Mesenchymal stem cell (in vitro differentiated cells and primary cell): Measurements from ENCODE around the gene UPP1.
"Not testable (repeated sequence)": the region's sequence is repeated elsewhere in the genome, so short reads cannot be mapped to it uniquely, and the experiment has no call there.

Source experiments
- DNase-seq: peaks from one replicate; pipeline ENCODE4 v3.0.0-alpha.2; 2013
- H2AFZ ChIP-seq: one replicate; pipeline ENCODE4 v1.6.1; 2013; ENCODE audit warnings: low read depth, mild to moderate bottlenecking, control low read depth, inconsistent platforms, low read length, moderate library complexity
- H2AK5ac ChIP-seq: 2 replicates; pipeline ENCODE4 v1.6.1; 2013; ENCODE audit warnings: low read length, moderate library complexity, mild to moderate bottlenecking, inconsistent platforms; ENCODE audit not compliant: severe bottlenecking
- H2BK120ac ChIP-seq: one replicate; pipeline ENCODE4 v1.6.1; 2013; ENCODE audit warnings: low read depth, mild to moderate bottlenecking, inconsistent platforms, low read length, moderate library complexity
- H2BK12ac ChIP-seq, 2 experiments: one replicate each; pipeline ENCODE4 v1.6.1; 2013; ENCODE audit warnings: inconsistent platforms in 2 of 2, low read length in 2 of 2, mild to moderate bottlenecking in 2 of 2, moderate library complexity in 2 of 2, control low read depth in 1 of 2
- H2BK15ac ChIP-seq: one replicate; pipeline ENCODE4 v1.6.1; 2013; ENCODE audit warnings: mild to moderate bottlenecking, low read depth, inconsistent platforms; ENCODE audit not compliant: poor library complexity, severe bottlenecking
- H2BK5ac ChIP-seq: 2 replicates; pipeline ENCODE4 v1.6.1; 2013; ENCODE audit warnings: low read depth, mild to moderate bottlenecking, low read length, control low read depth, inconsistent platforms; ENCODE audit not compliant: poor library complexity, severe bottlenecking
- H3K14ac ChIP-seq, 2 experiments: one replicate each; pipeline ENCODE4 v1.6.1; 2013; ENCODE audit warnings: inconsistent platforms in 2 of 2, low read length in 2 of 2, control low read depth in 1 of 2, mild to moderate bottlenecking in 1 of 2, moderate library complexity in 1 of 2
- H3K18ac ChIP-seq, 2 experiments: one replicate each; pipeline ENCODE4 v1.6.1; 2013; ENCODE audit warnings: inconsistent platforms in 2 of 2, low read length in 2 of 2, control low read depth in 1 of 2, low read depth in 1 of 2, mild to moderate bottlenecking in 1 of 2
- H3K23ac ChIP-seq, 2 experiments: one replicate each; pipeline ENCODE4 v1.6.1; 2013; ENCODE audit warnings: inconsistent platforms in 2 of 2, low read length in 2 of 2, mild to moderate bottlenecking in 2 of 2, moderate library complexity in 2 of 2, control low read depth in 1 of 2
- H3K27ac ChIP-seq: 2 replicates; pipeline ENCODE4 v1.5.1; 2013; ENCODE audit warnings: mild to moderate bottlenecking, moderate library complexity, low read length, control low read depth, inconsistent platforms; ENCODE audit not compliant: poor library complexity, severe bottlenecking
- H3K27me3 ChIP-seq, 2 experiments: 2 replicates each; pipeline versions ENCODE4 v1.6.1 to v1.7.0; 2013; ENCODE audit warnings: low read length in 2 of 2, mild to moderate bottlenecking in 2 of 2, moderate library complexity in 2 of 2, control low read depth in 1 of 2, inconsistent platforms in 1 of 2; ENCODE audit not compliant: control insufficient read depth in 1 of 2, insufficient read depth in 1 of 2
- H3K36me3 ChIP-seq, 2 experiments: 2 replicates each; pipeline versions ENCODE4 v1.6.1 to v1.7.0; 2013; ENCODE audit warnings: low read length in 2 of 2, control low read depth in 1 of 2, inconsistent platforms in 1 of 2, low read depth in 1 of 2, mild to moderate bottlenecking in 1 of 2; ENCODE audit not compliant: insufficient read depth in 2 of 2, control insufficient read depth in 1 of 2
- H3K4ac ChIP-seq, 2 experiments: one replicate each; pipeline ENCODE4 v1.6.1; 2013; ENCODE audit warnings: inconsistent platforms in 2 of 2, low read length in 2 of 2, mild to moderate bottlenecking in 2 of 2, moderate library complexity in 2 of 2, control low read depth in 1 of 2, low read depth in 1 of 2
- H3K4me1 ChIP-seq: 2 replicates; pipeline ENCODE4 v1.6.1; 2013; ENCODE audit warnings: low read depth, low read length, control low read depth; ENCODE audit not compliant: control insufficient read depth, insufficient read depth
- H3K4me2 ChIP-seq: 2 replicates; pipeline ENCODE4 v1.6.1; 2013; ENCODE audit warnings: low read length, mild to moderate bottlenecking, inconsistent platforms; ENCODE audit not compliant: poor library complexity, severe bottlenecking
- H3K4me3 ChIP-seq, 2 experiments: 2 replicates each; pipeline versions ENCODE4 v1.5.1 to v1.7.0; 2013; ENCODE audit warnings: low read length in 2 of 2, mild to moderate bottlenecking in 2 of 2, control low read depth in 1 of 2, low read depth in 1 of 2; ENCODE audit not compliant: insufficient read depth in 1 of 2
- H3K79me1 ChIP-seq: replicated peaks from 2 replicates; pipeline ENCODE4 v1.6.1; 2013; ENCODE audit warnings: mild to moderate bottlenecking, control low read depth, low read length, inconsistent platforms; ENCODE audit not compliant: poor library complexity, severe bottlenecking
- H3K9ac ChIP-seq: 2 replicates; pipeline ENCODE4 v1.7.0; 2013; ENCODE audit warnings: mild to moderate bottlenecking, low read length, moderate library complexity
- H3K9me3 ChIP-seq: 2 replicates; pipeline ENCODE4 v1.7.0; 2013; ENCODE audit warnings: mild to moderate bottlenecking, low read length; ENCODE audit not compliant: control insufficient read depth
- H4K8ac ChIP-seq: one replicate; pipeline ENCODE4 v1.6.1; 2013; ENCODE audit warnings: inconsistent platforms, mild to moderate bottlenecking, low read length, moderate library complexity
- H4K91ac ChIP-seq: one replicate; pipeline ENCODE4 v1.6.1; 2013; ENCODE audit warnings: mild to moderate bottlenecking, low read length, inconsistent platforms
- WGBS: methylation state at CpG from one replicate; pipeline ENCODE4 v1.1.7; 2013; ENCODE audit warnings: mixed read lengths; 5-methylcytosine and 5-hydroxymethylcytosine counted together

UPP1 gene

GRCh38 chr7:48077423-48077822 lies 11.6 kb upstream of the UPP1 start:
- no peak overlapping the region for H4K8ac ChIP-seq
- H3K14ac ChIP-seq: no peak overlapping the region
- H4K91ac ChIP-seq: no peak overlapping the region
- H2BK15ac ChIP-seq: no peak overlapping the region
- H2BK120ac ChIP-seq: no peak overlapping the region
- no peak overlapping the region for H3K27ac ChIP-seq
- H2BK5ac ChIP-seq: no peak overlapping the region
- 70% methylated on average over 1 of the region's 1 CpG for WGBS
- no peaks in the 10 kb centered on the region for H3K36me3 ChIP-seq
- no peaks in the 10 kb centered on the region for H3K4me1 ChIP-seq
- no peak overlapping the region for H3K23ac ChIP-seq
- H3K4me2 ChIP-seq: no peak overlapping the region
- H3K27me3 ChIP-seq: peaks cover 0 to 8% of the 10 kb centered on the region in 2 experiments
- no peak overlapping the region for H2BK12ac ChIP-seq
- H3K4ac ChIP-seq: no peak overlapping the region
- no peak overlapping the region for H2AFZ ChIP-seq
- H3K9me3 ChIP-seq: peaks cover 2% of the 10 kb centered on the region
- no peaks in the 10 kb centered on the region for H3K79me1 ChIP-seq
- H2AK5ac ChIP-seq: no peak overlapping the region
- no peak for DNase-seq
- no peak overlapping the region for H3K9ac ChIP-seq
- no peak overlapping the region for H3K4me3 ChIP-seq
- no peak overlapping the region for H3K18ac ChIP-seq

GRCh38 chr7:48078470-48078869 lies 10.6 kb upstream of the UPP1 start:
- DNase-seq: no peak
- Histone ChIP-seq H3K9me3 (no peaks in the 10 kb centered on the region), H3K4me2 (no peak overlapping the region), H2BK5ac (no peak overlapping the region), H2BK12ac (no peak overlapping the region), H2AFZ (no peak overlapping the region), H2AK5ac (no peak overlapping the region), H3K79me1 (no peaks in the 10 kb centered on the region), H4K8ac (no peak overlapping the region), H3K27ac (no peak overlapping the region), H3K27me3 (peaks cover 0 to 8% of the 10 kb centered on the region in 2 experiments), H3K14ac (no peak overlapping the region), H3K4ac (no peak overlapping the region), H2BK120ac (no peak overlapping the region), H3K23ac (no peak overlapping the region), H3K4me1 (peaks cover 3% of the 10 kb centered on the region), H4K91ac (no peak overlapping the region), H3K36me3 (no peaks in the 10 kb centered on the region), H3K18ac (no peak overlapping the region), H3K9ac (no peak overlapping the region), H2BK15ac (no peak overlapping the region), H3K4me3 (no peak overlapping the region)
- 100% methylated on average over 2 of the region's 2 CpGs for WGBS

GRCh38 chr7:48082378-48082777 lies 6.7 kb upstream of the UPP1 start:
- not testable (repeated sequence) for H2AFZ ChIP-seq, H4K8ac ChIP-seq, H2BK15ac ChIP-seq, H3K4ac ChIP-seq, H3K4me2 ChIP-seq, H3K79me1 ChIP-seq, H4K91ac ChIP-seq, H2BK12ac ChIP-seq, H3K27ac ChIP-seq, H3K9me3 ChIP-seq, DNase-seq, H2AK5ac ChIP-seq, H2BK120ac ChIP-seq, H3K36me3 ChIP-seq, H2BK5ac ChIP-seq, H3K27me3 ChIP-seq, H3K18ac ChIP-seq, H3K4me3 ChIP-seq, H3K14ac ChIP-seq, H3K23ac ChIP-seq, H3K9ac ChIP-seq
- peaks cover 12% of the 10 kb centered on the region for H3K4me1 ChIP-seq

GRCh38 chr7:48083114-48083830 lies 5.8 kb upstream of the UPP1 start:
- no peak overlapping the region for H2BK5ac ChIP-seq
- no peak overlapping the region for H4K8ac ChIP-seq
- no peak overlapping the region for H3K4me3 ChIP-seq
- H3K4ac ChIP-seq: peak overlapping the region in 1 of 2 experiments; percentile 63
- H3K4me2 ChIP-seq: no peak overlapping the region
- no peaks in the 10 kb centered on the region for H3K79me1 ChIP-seq
- no peak overlapping the region for H2AFZ ChIP-seq
- H3K27me3 ChIP-seq: peaks cover 0 to 4% of the 10 kb centered on the region in 2 experiments
- no peak overlapping the region for H3K9ac ChIP-seq
- DNase-seq: peak; percentile 86
- H3K9me3 ChIP-seq: no peaks in the 10 kb centered on the region
- 49% methylated on average over 5 of the region's 6 CpGs for WGBS
- peak overlapping the region; percentile 10 to 85 for H3K18ac ChIP-seq
- H2AK5ac ChIP-seq: no peak overlapping the region
- peak overlapping the region; percentile 1 for H3K27ac ChIP-seq
- peak overlapping the region; percentile 56 for H2BK120ac ChIP-seq
- no peaks in the 10 kb centered on the region for H3K36me3 ChIP-seq
- H4K91ac ChIP-seq: no peak overlapping the region
- peaks cover 18% of the 10 kb centered on the region for H3K4me1 ChIP-seq
- no peak overlapping the region for H3K14ac ChIP-seq
- H3K23ac ChIP-seq: no peak overlapping the region
- H2BK15ac ChIP-seq: no peak overlapping the region
- peak overlapping the region in 1 of 2 experiments; percentile 92 for H2BK12ac ChIP-seq
